Adrenal gland (tissue), 5 donors: ENCODE results near the gene LMO7.

Experiments used
- POLR2A ChIP-seq, 2 donors: fragments of 450-650 bp; IDR thresholded peaks; one replicate each; pipeline ENCODE4 v1.6.1; 2017; ENCODE audit warnings: antibody characterized with exemption in 2 of 2, mild to moderate bottlenecking in 2 of 2, moderate library complexity in 1 of 2
- TF ChIP-seq, protein P1 (sequence below), 6 experiments: fragments of 450-650 bp in 4 of 6; fragments of 200-600 bp in 2 of 6; sonication (generic) in 1 of 6; IDR thresholded peaks; 1 replicate in 5 of 6; 2 replicates in 1 of 6; pipeline versions ENCODE4 v1.5.1 to v1.8.0; 2016 to 2021; ENCODE audit warnings: antibody characterized with exemption in 6 of 6, mild to moderate bottlenecking in 2 of 6, moderate library complexity in 1 of 6
- donor health status: DM: no; HTN: no; CAD: no.

DNA sequence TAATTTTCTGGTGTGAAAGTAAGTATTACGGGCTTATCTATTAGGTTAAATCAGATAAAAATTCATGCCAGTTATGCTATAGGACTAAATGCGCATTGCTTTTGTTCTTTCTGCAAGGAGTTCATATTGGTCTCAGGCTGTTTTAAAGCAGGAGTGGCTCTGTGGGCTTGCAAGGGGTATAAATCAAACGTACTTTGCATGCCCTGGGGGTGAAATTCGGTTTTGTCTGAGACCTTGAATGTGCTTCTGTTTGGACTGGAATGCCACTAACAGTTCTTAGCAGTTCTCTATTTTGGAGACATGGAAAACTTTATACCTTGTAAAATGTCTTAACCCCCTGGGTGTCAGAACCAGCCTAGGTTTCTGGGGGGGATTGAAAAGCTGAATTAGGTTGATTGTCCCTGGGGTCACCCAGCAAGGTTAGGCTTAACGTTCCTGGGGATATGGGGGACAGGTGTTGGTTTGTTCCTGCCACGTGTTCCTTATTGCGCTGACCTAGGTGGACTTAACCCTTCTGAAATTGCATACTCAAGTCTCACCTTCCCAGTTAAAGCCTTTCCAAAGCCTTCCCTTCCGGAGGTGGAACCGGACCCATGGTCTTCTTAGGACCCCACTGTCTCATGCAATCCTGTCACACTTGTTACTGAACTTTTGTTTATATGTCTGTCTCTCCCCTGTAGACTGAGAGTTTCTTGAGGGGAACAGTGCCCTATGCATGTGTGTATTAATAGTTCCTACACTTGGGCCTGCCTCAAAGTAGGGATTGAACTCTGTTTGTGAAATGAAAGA, 182.2 kb downstream of the LMO7 start:
- no peak for TF ChIP-seq POLR2A (IDR thresholded peaks at IDR 0.05)
- TF ChIP-seq, protein P1, sequence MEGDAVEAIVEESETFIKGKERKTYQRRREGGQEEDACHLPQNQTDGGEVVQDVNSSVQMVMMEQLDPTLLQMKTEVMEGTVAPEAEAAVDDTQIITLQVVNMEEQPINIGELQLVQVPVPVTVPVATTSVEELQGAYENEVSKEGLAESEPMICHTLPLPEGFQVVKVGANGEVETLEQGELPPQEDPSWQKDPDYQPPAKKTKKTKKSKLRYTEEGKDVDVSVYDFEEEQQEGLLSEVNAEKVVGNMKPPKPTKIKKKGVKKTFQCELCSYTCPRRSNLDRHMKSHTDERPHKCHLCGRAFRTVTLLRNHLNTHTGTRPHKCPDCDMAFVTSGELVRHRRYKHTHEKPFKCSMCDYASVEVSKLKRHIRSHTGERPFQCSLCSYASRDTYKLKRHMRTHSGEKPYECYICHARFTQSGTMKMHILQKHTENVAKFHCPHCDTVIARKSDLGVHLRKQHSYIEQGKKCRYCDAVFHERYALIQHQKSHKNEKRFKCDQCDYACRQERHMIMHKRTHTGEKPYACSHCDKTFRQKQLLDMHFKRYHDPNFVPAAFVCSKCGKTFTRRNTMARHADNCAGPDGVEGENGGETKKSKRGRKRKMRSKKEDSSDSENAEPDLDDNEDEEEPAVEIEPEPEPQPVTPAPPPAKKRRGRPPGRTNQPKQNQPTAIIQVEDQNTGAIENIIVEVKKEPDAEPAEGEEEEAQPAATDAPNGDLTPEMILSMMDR (IDR thresholded peaks at IDR 0.05), result no peak
